HL-60/S4 treated with retinoic acid at 250 ng/mL for 4 days and 3 days (cell line): ENCODE data around the gene VCAN.

Experiments used
- in situ Hi-C: fragments of 300-500 bp; cut with MboI; formaldehyde crosslinking; loops from 2 replicates; pipeline ENCODE4 v1.7.0; 2022; ENCODE audit warnings: low sequenced_read_pairs

The VCAN gene

DNA sequence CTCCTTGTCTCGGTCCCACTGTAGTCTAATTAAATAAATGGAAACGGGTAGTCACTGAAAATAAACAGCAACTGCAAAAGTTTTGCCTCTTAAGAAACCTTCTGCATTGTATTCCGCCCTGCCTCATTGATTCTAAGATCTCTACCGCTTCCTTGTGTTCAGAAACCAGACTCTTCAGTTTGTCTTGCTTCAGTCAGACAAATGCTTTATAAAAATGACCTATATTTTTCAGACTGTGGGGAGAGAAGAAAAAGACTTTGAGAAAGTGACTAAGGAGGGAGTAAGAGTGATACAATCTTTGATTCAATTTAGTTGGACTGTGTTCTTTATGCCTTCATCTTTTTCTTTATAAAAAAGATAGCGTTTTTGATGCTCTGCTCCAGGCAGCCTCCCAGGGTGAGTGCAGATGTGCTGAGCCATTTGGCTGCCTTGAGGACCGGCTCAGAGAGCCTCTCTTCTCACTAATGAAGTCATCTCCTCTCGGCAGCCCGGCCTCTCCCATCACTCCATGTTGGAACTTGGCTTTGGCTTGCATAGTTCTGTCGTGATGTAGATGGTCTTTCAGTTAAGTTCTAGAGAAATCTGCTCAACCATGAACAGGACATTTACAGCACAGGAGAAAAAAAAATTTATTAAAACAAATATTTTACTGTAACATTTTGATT lies 4.0 kb upstream of the VCAN start:
- in situ Hi-C loops = no loop called here

DNA sequence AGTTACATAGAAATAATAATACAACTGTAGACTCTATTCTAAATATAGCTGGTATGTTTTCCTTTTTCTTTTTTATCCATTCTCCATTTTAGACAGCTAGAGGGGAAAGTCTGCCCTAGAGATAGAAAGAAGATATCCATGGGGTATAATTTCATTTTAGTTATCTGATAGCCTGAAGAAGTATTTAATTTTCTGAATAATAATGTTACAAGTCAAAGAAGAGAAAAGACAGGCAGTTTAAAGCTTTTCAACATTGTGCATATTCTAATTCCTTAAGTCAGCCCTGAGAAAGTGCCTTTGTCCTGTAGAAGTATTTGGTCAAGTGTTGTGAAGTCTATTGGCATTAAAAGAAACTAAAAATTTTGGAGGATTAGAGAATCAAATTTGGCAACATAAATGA lies 2.5 kb upstream of the VCAN start:
- in situ Hi-C loops = no loop called here

DNA sequence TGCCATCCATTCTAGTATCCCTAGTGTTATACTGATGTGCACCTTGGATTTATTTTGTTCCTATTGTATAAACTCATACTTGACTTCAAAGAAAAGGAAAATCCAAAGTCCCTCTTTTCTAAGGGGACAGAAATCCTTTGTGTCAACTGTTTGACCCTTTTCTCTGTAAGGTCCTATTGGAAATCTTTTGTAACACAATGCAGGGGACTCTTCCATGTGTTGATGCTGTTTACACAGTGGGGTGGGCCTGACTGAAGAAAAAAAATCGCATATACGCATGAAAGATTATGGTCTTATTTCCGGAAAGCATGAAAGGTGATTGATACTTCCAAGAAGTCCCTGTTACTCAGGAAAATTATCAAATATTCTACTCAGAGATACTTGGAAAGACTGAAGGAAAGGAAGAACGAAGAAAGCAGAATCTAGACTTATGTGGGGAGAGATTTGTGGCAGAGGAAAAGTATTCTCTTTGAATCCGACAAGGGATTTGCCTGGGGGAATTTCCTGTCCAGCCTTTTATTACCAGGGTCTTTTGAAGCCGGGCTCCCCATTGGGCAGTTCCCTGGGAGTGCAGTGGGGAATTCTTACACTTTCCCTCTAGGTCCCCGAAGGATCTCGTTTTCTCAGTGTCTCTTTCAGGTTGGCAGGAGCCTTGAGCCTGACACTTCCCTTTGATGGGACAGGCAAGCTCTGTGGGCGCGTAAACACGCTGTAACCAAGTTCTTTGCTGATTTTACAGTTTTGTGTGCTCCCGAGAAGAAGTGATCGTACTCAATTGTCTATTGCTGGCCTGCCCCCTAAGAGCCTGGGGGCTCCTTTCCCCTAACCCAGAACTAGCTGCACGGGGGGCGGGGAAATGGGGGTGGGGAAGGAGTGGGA lies 779 bp upstream of the VCAN start:
- in situ Hi-C loops = no loop called here

DNA sequence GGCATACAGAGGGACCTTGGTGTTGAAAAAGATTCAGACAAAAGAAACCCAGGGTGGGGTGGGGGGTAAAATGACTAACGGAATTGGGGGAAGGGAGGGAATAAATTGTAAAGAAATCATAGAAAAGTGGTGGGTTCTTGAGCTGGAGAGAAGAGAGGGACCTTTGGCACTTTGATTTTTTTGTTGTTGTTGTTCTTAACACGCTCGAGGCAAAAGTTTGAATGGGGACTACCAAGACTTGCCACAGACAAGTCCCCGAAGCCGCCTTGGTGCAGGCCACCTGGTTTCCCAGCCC lies 616 bp downstream of the VCAN start:
- in situ Hi-C loops = no loop called here

DNA sequence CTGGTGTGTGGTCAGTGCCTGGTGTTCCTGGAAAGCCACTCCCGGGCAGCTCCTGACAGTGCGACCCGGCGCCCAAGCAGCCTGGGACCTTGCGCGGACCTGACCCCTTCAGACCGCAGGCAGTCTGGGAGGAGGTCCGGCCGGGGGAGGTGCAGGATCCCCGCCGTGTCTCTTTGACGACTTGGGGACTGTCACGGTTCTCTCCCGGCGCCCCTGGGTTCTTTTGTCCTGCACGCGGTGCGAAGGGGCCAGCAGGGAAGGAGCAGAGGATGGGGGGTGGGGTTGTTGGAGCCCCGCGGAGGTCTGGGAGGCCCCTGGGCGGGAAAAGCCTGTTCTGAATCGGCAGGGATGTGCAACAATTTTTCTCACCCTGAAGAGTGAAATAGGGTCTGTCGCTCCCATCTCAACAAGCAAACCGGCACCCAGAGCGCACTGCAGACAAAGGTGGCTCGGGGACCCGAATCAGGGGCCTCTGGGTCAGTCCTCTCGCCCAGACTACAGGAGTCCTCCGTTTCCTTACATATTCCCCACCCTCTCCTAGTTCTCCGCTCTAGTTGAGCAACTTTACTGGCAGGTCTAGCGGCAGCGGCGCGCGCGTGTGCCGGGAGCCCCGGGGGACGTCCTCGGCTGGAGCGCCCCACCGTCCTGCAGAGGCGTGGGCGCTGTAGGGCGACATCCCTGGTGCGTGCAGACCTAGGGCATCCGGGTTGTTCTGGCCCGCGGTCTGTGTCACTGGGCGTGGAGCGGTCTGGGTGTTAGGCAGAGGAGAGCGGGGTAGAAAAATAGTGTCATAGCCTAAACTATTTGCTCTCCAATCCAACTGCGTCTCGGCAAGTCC lies 1.2 kb downstream of the VCAN start:
- in situ Hi-C loops = no loop called here

DNA sequence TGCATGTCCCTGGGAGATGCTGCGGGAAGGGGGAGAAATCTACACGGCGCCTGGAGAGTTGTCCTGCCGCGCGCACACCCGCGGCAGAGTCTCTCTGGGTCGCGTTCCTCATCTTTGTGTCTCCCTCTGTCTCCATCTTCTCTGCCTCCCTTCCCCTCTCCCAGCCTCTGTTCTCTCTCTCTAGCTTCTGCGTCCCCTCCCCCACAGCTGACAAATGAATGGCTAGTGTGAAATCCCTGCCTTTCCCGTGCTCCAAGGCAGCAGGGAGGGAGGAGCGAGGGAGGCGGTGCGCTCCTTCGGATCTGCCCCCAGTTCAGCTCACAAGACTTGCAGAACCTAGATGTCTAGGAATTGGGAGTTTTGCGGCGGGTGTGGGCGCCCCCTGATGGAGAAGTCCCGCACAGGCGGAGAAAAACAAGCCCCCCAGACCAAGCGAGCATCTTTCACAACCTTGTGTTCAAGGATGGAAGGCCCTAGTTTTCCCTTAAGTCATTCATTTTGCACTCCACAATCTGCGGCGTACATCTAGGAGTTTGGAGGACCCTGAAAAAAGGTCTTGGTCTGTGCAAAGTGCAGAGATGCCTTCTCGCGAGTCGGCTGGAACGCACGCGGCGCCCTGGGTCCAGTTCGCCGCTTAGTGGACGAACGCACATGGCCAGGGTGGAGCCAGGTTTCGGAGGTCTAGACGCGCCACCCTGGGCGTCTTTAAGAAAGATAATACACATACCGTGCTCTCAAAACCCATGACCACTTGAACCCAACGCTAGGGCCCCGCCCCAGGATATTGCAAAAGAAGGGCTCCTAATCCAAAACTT lies 2.0 kb downstream of the VCAN start:
- in situ Hi-C loops = no loop called here

DNA sequence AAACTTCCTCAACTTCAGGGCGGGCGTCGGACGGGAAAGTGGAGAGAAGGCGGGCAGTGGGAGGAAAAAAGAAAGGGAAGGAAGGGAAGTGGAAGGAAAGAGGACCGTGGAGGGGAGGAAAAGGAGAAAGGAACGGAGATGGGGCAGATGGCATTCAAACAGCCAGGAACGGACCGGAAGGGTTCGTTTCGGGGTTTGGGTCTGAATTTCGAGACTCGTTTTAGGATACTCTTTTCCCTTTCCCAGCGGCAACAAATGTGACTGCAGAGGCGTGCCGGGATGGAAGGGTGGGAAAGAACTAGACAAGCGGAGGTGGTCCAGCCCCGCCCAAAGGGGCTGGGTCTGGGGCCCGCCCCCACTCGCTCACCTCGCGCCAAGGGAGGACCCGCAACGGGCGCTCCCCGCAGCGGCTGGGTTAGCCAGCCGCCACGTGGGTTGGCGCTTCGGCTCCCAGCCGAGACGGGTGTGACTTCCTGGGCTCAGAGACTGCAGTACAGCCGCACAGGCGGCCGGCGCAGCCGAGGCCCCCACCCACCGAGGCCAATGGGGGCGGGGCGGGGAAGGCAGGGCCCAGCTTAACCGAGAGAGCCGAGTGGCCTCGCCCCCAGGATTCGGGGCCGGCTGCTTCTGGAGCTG lies 2.7 kb downstream of the VCAN start:
- in situ Hi-C loops = no loop called here

DNA sequence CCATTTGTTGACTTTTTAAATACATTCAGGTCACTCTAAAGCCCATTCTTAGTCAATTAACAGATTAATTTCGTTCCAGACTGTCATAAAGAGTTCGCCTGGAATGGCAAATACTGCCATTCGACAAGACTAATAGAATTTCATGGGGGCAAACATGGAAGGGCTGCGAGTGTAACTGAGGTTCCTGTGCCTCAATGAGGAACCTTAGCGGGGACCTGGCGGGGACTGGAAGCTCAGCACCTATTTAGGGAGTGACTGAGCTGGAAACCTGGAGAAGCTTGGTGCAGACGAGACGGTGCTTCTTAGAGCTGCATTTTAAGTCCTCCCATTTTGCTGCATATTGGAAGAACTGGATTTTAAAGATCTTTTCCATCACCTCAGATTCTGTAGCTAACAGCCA lies 3.4 kb downstream of the VCAN start:
- in situ Hi-C loops = no loop called here

DNA sequence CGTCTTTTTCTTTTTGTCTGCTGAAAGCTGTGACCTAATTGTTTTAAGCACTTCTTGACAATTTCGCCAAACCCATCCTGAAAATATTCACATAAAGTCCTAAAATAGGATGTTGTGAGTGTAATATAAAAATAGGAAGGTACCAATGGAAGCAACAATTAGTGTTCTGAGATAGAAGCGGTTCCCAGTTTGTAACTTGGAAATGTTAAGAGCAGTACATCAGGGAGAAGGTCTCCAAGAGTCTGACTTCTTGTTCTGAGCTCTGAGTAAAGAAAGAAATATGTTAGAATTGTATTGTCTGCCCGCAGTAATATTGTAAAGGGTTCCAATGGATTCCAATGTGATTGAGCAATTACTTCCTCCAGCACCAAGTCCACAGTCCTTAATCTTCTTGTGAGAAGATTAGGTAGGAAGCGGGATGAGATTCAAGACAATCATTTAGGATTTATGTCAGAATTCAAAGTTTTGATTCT lies 3.9 kb downstream of the VCAN start:
- in situ Hi-C loops = no loop called here

DNA sequence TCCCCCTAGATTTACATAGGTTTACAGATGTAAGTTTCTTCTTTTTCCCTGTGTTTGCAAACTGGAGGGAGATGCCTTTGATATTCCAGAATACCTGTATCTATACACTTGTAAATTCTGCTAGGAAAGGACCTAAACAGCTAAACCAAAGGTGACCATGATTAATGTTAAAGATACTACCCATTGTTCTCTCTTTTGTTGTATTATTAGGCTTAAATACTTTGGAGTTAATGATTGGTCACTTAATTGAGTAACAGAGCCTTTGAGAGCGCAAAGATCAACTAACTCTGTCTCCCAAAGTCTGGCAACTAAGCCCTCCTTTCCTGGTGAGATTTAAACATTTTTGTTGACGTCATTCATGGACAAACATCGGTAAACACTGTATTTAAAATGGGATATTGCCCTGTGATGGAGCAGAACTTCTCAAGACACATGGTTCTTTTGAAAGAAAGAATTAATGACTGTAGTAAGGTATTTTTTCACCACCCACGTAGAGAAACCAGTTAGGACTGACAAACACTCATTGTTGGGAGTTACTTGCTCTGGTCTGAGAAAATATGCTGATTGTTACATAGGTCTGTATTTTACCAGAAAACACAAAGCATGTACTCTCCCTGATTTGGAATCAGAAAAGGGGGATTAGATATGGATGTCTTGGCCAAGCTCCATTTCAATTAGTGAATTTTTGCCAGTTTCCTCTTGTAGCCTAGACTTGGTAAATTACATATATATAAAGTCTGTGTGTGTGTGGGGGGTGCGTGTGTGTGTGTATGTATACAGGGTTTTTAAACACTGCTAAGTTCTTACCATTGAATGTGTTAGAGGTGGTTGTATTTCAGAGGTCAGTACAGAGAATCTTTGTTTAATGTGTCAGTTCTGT lies 4.6 kb downstream of the VCAN start:
- in situ Hi-C loops = no loop called here

DNA sequence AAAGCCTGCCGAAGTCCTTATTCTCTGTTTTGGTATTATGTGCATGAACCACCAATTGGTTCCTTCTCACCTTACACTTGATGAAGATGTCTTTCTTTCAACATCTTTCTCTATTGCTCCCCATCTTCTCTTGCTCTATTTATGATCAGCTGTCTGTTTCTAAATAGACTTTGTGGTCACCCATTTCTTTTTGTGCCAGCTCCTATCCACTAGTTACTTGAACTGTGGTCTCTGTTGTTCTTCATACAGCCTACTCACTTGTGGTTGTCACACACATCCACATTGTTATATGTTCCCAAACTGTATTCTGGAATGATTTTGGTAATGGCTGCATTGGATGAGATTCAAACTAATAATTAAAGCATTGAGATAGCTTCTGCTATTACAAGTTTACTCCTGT lies 11.4 kb downstream of the VCAN start:
- in situ Hi-C loops = no loop called here

DNA sequence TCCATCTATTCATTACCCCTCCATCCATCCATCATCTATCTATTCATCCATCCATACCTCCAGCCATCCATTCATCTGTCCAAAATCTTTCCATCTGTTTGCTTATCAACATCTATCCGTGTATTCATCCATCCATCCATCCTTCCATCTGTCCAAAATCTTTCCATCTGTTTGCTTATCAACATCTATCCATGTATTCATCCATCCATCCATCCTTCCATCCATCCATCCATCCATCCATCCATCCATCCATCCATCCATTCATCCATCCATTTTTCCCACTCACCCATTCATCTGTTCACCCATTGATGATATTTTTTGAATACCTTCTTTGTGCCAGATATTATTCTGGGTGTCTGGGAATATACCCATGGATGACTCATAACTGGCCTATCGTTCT lies 12.8 kb downstream of the VCAN start:
- in situ Hi-C loops = no loop called here

DNA sequence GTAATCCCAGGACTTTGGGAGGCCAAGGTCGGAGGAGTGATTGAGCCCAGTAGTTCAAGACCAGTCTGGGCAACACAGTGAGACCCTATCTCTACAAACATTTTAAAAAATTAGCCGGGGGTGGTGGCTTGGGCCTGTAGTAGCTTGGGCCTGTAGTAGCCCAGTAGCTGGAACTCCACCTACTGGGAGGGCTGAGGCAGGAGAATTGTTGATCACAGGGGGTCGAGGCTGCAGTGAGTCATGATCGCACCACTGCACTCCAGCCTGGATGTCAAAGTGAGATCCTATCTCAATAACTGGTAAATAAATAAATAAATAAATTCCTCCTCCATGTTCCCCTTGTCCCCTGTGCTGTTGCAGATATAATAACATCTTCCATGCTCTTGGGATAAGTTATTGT lies 14.3 kb downstream of the VCAN start:
- in situ Hi-C loops = no loop called here

DNA sequence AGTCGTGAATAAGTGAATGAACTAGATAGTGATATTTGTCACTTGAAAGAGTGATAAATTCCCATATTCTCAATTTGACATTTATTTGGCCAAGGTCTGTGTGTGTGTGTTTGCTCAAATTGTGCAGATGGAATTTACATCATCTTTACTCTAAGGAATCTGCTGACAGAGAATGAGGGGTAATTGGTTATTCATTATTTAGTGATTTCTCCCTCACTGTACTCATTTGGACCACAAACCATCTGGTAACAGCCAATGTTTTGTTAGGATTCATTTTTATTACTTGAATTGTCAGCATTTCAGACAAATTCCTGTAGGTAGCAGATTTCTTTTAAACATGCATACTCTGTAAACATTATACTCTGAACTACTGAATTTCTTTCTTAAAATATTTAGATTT lies 15.6 kb downstream of the VCAN start:
- in situ Hi-C loops = no loop called here

DNA sequence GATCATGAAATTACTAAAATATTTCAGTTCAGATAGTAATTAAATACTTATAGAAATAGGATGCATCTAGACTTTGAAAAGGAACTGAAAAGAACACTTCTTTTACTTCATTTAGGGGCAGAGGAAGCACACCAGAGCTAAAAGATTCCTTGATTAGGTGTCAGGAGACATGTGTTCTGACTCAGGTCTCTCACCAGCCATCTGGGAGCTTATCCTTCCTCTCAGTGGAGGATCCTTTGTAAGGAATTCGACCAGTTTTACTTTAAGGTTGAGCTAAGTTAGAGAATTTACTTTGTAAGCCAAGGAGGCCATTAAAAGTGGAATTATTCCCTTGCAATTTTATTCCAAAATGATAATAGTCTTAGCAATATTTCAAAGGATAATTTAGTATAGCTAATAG lies 16.7 kb downstream of the VCAN start:
- in situ Hi-C loops = no loop called here

DNA sequence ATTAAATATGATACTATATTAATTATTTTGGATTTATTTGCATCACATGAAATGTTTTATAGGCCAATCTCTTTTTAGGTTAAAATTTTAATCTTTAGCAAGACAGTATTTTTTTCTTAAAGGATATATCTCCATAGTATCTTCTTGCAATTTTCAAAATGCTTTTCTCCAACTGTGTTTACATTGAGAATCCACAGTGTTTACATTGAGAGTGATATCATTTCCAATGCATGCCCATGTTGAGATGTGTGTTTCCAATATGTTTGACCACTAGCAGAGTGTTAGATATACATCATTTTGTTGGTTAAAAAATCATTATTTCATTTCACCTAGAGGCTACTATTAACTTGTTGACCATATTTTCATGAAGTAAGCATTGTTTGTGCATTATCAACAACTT lies 17.3 kb downstream of the VCAN start:
- in situ Hi-C loops = no loop called here

DNA sequence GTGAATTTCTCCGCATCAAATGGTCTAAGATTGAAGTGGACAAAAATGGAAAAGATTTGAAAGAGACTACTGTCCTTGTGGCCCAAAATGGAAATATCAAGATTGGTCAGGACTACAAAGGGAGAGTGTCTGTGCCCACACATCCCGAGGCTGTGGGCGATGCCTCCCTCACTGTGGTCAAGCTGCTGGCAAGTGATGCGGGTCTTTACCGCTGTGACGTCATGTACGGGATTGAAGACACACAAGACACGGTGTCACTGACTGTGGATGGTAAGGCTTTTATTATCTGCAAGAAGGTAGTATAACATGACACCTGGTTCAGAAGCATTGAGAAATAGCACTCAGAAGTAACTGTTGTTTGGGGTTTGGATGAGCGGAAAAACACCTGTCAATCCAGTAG lies 18.7 kb downstream of the VCAN start:
- in situ Hi-C loops = no loop called here

DNA sequence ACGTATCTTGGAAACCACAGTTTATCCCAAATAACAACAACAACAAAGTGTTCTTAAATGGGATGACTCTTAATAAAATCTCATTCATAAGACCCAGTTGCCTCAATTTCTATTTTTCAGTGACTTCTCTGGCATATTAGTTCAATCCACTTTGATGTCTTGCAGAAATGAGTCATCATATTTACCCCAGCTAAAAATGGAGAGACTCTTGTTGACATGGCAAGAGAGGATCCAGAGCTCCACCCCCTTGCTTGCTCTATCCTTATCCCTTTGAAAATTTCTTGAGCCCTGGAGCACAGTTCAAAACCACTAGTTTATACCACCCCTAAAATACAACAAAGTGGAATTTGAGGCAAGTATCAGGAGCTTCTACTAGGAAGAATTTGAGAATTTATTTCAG lies 20.8 kb downstream of the VCAN start:
- in situ Hi-C loops = no loop called here

DNA sequence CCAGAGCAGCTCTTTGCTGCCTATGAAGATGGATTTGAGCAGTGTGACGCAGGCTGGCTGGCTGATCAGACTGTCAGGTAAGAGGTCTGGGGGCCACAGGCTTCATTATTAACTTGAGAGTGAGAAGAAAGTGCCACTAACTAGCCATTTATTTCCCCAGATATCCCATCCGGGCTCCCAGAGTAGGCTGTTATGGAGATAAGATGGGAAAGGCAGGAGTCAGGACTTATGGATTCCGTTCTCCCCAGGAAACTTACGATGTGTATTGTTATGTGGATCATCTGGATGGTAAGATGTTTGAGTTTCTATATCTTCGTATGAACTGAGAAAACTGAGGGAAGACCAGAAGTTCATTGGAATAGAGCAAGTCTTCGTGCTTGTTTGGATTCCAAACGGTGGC lies 22.1 kb downstream of the VCAN start:
- in situ Hi-C loops = no loop called here
